OCI-LY1 (cell line): ENCODE measurements around the gene EXOSC6.

Experiments
- EZH2 ChIP-seq: fragments of 200-600 bp; sonication (generic), shearing (Covaris generic); IDR thresholded peaks from 2 replicates; pipeline ENCODE4 v1.8.0; 2017; ENCODE audit warnings: borderline replicate concordance, mixed run types, mild to moderate bottlenecking, antibody characterized with exemption, low read length, moderate library complexity, mixed read lengths
- TF ChIP-seq, protein P1 (sequence below): fragments of 200-600 bp; sonication (generic), shearing (Covaris generic); IDR thresholded peaks from 2 replicates; pipeline ENCODE4 v1.5.1; 2017; ENCODE audit warnings: mild to moderate bottlenecking, antibody characterized with exemption, low read length, moderate library complexity, mixed read lengths

DNA sequence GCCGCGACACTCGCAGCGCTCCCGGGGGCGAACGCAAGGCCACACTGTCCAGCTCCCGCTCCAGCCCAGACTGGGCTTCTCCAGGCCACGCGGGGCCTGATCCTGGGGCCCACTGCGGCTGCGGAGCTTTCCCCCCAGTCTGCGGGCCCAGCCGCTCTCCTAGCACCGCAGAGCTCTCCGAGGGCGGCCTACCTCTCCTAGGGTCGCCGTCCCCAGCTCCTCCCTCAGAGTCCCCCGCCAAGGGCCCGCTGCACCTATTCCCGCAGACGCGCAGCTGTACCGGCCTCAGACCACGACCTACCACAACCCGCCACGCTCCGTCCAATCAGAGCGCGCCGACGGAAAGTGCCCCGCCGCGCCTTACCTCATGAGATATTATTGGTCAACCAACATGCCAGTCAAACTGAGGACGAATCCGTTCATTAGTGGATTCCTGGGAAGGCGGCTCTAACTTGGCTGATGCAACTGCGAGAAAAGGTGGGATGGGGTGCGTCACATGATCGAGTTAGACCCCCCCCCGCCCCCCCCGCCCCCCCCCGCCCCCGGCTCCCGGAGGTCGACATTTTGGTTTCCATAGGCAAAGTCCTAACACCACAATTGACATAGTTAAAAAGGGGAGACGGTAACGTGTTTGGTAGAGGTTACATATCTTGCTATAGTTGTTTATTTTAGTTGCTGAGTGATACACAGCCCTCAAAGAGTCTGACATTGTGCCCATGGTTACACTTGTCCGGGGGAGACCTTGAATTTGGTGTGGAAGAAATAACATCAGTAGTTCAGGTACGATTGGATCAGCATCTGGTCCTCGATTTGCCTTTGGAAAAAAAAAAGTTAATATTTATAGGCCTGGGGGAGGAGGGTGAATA is 37.7 kb upstream of the EXOSC6 start, which contains the start of gene AARS1:
- TF ChIP-seq, protein P1, sequence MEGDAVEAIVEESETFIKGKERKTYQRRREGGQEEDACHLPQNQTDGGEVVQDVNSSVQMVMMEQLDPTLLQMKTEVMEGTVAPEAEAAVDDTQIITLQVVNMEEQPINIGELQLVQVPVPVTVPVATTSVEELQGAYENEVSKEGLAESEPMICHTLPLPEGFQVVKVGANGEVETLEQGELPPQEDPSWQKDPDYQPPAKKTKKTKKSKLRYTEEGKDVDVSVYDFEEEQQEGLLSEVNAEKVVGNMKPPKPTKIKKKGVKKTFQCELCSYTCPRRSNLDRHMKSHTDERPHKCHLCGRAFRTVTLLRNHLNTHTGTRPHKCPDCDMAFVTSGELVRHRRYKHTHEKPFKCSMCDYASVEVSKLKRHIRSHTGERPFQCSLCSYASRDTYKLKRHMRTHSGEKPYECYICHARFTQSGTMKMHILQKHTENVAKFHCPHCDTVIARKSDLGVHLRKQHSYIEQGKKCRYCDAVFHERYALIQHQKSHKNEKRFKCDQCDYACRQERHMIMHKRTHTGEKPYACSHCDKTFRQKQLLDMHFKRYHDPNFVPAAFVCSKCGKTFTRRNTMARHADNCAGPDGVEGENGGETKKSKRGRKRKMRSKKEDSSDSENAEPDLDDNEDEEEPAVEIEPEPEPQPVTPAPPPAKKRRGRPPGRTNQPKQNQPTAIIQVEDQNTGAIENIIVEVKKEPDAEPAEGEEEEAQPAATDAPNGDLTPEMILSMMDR, result no peak
- TF ChIP-seq EZH2, result no peak
